SKM-1 (cell line): ENCODE results near the gene CCRL2.
"Not testable (repeated sequence)": the region's sequence is repeated elsewhere in the genome, so short reads cannot be mapped to it uniquely, and the experiment has no call there.

Experiments used
- DNase-seq: peaks from one replicate; lab custom pipeline; 2025; ENCODE audit not compliant: unreplicated experiment; lab: John Stamatoyannopoulos, UW

Gene CCRL2

GRCh38 chr3:46401579-46401978 lies 5.5 kb upstream of the CCRL2 start:
- no peak for DNase-seq

GRCh38 chr3:46402902-46403301 lies 4.2 kb upstream of the CCRL2 start:
- not testable (repeated sequence) for DNase-seq

- no peak for DNase-seq
These were observed 1.6 kb upstream of the CCRL2 start for GRCh38 chr3:46405301-46406019.

GRCh38 chr3:46406443-46406787 lies 644 bp upstream of the CCRL2 start:
- no peak for DNase-seq

GRCh38 chr3:46407970-46408369 lies 911 bp downstream of the CCRL2 start:
- DNase-seq = no peak

DNA sequence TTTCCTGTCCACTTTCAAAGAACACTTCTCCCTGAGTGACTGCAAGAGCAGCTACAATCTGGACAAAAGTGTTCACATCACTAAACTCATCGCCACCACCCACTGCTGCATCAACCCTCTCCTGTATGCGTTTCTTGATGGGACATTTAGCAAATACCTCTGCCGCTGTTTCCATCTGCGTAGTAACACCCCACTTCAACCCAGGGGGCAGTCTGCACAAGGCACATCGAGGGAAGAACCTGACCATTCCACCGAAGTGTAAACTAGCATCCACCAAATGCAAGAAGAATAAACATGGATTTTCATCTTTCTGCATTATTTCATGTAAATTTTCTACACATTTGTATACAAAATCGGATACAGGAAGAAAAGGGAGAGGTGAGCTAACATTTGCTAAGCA lies 1.8 kb downstream of the CCRL2 start:
- DNase-seq = no peak

DNA sequence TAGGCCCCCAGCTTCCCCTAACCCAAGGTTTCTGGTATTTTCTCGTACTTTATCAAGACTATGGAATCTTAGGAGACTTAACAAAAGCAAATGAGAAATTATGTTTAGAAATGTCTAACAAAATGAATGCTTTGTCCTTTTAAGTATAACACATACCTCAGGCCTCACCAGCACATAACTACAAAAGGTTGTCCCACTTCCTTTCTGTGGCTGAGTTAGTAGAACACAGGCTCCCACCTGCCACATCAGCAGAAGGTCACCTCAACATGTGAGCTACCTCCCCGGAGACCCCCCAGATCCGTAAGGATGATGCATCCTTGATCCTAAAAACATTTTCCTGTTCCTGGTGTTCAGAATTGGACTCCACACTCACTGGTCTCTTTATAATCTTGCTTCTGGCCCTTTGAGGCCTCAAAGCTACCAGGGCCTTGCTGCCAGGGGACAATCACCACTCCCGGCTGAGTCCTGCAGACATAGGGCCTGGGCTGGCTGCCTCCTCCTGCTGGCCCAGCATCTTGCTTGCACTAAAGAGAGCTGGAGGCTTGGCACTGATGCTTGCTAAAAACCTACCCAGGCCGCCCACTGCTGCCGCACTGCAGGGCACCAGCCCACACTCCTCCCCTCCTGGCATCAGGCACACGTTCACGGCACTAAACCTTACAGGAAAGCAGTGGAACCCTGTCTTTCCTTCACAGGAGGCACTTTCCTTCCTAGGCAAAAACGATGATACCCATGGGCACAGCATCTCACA lies 2.9 kb downstream of the CCRL2 start:
- no peak for DNase-seq

DNA sequence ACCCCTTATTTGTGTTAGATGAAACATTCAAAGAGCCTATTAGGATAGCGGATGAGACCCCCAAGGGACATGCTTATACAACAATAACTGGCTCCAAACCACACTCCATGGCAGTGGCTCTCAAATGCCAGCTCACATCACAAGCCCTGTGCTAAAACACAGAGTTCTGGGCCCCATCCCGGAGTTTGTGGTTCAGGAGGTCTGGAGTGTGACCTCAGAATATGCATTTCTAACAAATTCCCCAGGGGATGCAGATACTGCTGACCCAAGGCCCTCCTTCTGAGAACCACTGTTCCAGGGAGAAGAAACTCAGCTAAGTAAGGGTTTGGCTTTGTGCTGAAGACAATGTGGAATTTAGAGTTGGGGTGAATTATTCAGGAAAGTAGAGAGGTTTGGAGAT lies 3.6 kb downstream of the CCRL2 start:
- no peak for DNase-seq

GRCh38 chr3:46411271-46411670 lies 4.2 kb downstream of the CCRL2 start:
- DNase-seq = no peak

- no peak for DNase-seq
These were observed 5.8 kb downstream of the CCRL2 start for GRCh38 chr3:46412786-46413298.

DNA sequence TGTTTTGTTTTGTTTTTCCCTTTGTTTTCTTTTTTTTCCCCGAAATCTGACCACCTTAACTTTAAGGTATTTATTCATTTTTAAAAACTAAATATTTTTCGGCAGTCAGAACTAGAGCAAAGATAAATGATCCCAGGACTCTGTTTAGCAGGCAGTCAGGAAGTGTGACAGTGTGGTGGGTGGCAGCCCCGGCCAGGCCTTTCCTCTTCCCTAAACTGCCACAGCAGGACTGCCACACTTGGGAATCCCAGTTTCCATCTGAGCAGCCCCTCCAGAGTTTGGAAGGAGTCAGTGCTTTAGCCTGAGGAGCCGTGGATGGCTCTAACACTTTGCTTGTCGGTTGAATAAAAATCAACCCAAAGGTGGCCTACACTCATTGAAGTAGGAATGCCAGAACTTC lies 6.9 kb downstream of the CCRL2 start:
- no peak for DNase-seq

- no peak for DNase-seq
These were observed 7.7 kb downstream of the CCRL2 start for GRCh38 chr3:46414739-46415138.

GRCh38 chr3:46416125-46416810 lies 9.2 kb downstream of the CCRL2 start:
- DNase-seq = no peak

GRCh38 chr3:46416811-46417510 lies 9.9 kb downstream of the CCRL2 start:
- no peak for DNase-seq

GRCh38 chr3:46417841-46418611 lies 11.0 kb downstream of the CCRL2 start:
- no peak for DNase-seq

GRCh38 chr3:46419816-46420215 lies 12.8 kb downstream of the CCRL2 start:
- DNase-seq = no peak

GRCh38 chr3:46420931-46421330 lies 13.9 kb downstream of the CCRL2 start:
- no peak for DNase-seq

DNA sequence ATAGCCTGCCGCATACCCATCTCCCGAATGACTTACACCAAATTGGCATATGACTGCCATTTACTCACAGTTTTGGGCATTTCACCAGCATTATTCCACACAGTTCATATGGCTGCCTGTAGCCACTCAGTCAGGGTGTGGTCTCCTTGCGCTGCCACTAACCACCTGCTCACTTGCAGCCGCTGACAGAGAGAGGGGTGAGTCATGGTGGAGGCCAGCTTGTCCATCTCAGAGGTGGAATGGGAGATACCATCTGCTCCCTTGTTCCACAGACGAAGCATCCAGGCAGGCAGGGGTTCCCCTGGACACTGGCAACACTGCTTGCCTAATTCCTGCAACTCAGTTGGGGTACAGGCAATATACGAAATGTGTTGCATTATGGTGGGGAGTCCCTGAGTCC lies 15.6 kb downstream of the CCRL2 start:
- DNase-seq = no peak

DNA sequence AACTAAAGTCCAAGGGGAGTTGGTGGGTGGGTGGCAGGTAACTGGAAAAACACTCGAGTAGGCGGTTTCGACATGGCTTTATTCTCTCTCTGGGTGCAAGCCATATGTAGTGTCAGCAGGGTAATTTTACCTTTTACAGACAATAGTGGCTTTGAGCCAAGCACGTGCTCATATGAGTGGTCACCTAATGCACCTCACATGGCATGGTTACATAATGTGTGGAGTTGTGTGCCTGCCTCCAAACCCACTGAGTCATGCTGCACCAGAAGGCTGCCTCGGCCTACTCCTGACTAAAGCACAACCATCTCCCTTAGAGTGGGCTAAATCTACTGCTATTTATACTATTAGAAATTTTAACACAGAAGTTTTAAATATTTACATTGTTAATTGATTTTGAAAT lies 16.5 kb downstream of the CCRL2 start:
- no peak for DNase-seq

DNA sequence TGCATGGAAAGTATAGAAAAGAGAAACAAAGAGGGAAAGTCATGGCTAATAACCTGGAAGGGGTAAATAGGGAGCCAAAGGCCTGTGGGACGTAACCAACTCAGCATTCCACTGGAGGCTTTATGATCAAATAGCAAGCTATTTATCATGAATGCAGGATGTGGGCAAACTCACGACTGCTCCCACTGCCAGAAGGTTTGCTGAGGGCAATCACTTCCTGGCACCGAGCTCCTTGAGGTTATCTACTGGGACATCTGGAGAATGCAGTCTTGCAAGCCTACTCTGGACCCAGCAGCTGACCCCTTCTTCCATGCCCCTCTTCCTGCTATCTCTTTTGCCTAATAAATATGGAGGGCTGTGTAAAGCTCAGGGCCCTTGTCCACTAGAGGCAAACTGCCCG lies 19.4 kb downstream of the CCRL2 start:
- not testable (repeated sequence) for DNase-seq

GRCh38 chr3:46427404-46427803 lies 20.3 kb downstream of the CCRL2 start:
- DNase-seq = not testable (repeated sequence)
